K562 (cell line): ENCODE results near the gene UNC5B. TPM values are rescaled to one million over a fixed set of nuclear protein-coding genes. Genes with fewer than 3 reads are reported as not detected.

Source experiments
- ATAC-seq: fragments of 200-7000 bp; cut with Tn5 transposase; 3 replicates; pipeline ENCODE4 v1.9.1; 2020; ENCODE audit warnings: moderate library complexity
- BruUV-seq: library from RNA; stranded (reverse); fragments of 400-500 nt; replicated peaks from 2 replicates; lab custom pipeline; 2021; lab: Mats Ljungman, UMichigan
- CTCF ChIA-PET: fragments of 300-600 bp; formaldehyde crosslinking; extraction: SDS; loops from one replicate; lab custom pipeline; 2021; ENCODE audit warnings: low intra/inter-chr PET ratio; lab: Yijun Ruan, JAX
- POLR2A ChIA-PET: fragments of 300-600, 350-650 bp; sonication (Branson Sonifier 250); formaldehyde crosslinking; extraction: SDS; loops from one replicate; lab custom pipeline; 2021; ENCODE audit warnings: antibody characterized with exemption, inconsistent platforms; lab: Yijun Ruan, JAX
- DNase-seq, 4 experiments: peaks; one replicate each; pipeline versions ENCODE4 v3.0.0 to v3.0.0-alpha.2; 2011 to 2018; ENCODE audit warnings: low spot score in 3 of 4, mixed read lengths in 3 of 4; ENCODE audit errors: extremely low read depth in 1 of 4
- FAIRE-seq: peaks from 2 replicates; lab custom pipeline; 2011; peaks lifted over from hg19 to GRCh38; lab: Jason Lieb, UNC
- H2AFZ ChIP-seq: 2 replicates; pipeline ENCODE4 v1.6.0; 2011; ENCODE audit warnings: low read depth, low read length, control low read depth, inconsistent platforms
- H3K27ac ChIP-seq: fragments of 200-600 bp; 3 replicates; pipeline ENCODE4 v1.8.0; 2011; ENCODE audit warnings: low read depth, mild to moderate bottlenecking, control low read depth, inconsistent platforms, low read length, moderate library complexity, mixed read lengths; ENCODE audit errors: extremely low read depth
- H3K27me3 ChIP-seq, 2 experiments: fragments of 300-600 bp in 1 of 2; 2 replicates in 1 of 2; 3 replicates in 1 of 2; pipeline versions ENCODE4 v1.6.0 to v1.8.0; 2011; ENCODE audit warnings: inconsistent platforms in 2 of 2, low read length in 2 of 2, mild to moderate bottlenecking in 1 of 2, mixed read lengths in 1 of 2, moderate library complexity in 1 of 2; ENCODE audit not compliant: control insufficient read depth in 2 of 2, insufficient read depth in 2 of 2
- H3K36me3 ChIP-seq: fragments of 300-600 bp; 3 replicates; pipeline ENCODE4 v1.8.0; 2011; ENCODE audit warnings: mild to moderate bottlenecking, low read length, inconsistent platforms; ENCODE audit not compliant: control insufficient read depth, insufficient read depth
- H3K4me1 ChIP-seq, 2 experiments: fragments of 200-600 bp in 1 of 2; replicated peaks in 1 of 2; 2 replicates in 1 of 2; 3 replicates in 1 of 2; pipeline versions ENCODE4 v1.5.1 to v1.8.0; 2011; ENCODE audit warnings: inconsistent platforms in 2 of 2, low read length in 2 of 2, mild to moderate bottlenecking in 1 of 2, mixed read lengths in 1 of 2, moderate library complexity in 1 of 2; ENCODE audit not compliant: control insufficient read depth in 2 of 2, insufficient read depth in 2 of 2
- H3K4me2 ChIP-seq: 2 replicates; pipeline ENCODE4 v1.6.1; 2011; ENCODE audit warnings: low read length, control low read depth, inconsistent platforms, mixed read lengths; ENCODE audit not compliant: insufficient read depth
- H3K4me3 ChIP-seq: fragments of 200-600 bp; sonication (generic), shearing (Covaris generic); 2 replicates; pipeline ENCODE4 v1.5.1; 2016; ENCODE audit warnings: control low read depth, inconsistent platforms
- H3K79me2 ChIP-seq: fragments of 200-600 bp; 3 replicates; pipeline ENCODE4 v1.8.0; 2011; ENCODE audit warnings: low read length, inconsistent platforms; ENCODE audit not compliant: control insufficient read depth, insufficient read depth
- H3K9ac ChIP-seq, 2 experiments: 2 replicates each; pipeline versions ENCODE4 v1.6.0 to v1.6.1; 2011; ENCODE audit warnings: low read depth in 2 of 2, low read length in 2 of 2, control low read depth in 1 of 2, inconsistent platforms in 1 of 2, mild to moderate bottlenecking in 1 of 2, mixed read lengths in 1 of 2; ENCODE audit not compliant: insufficient read depth in 1 of 2
- H3K9me1 ChIP-seq: one replicate; pipeline ENCODE4 v1.6.0; 2011; ENCODE audit warnings: inconsistent platforms, mild to moderate bottlenecking, low read length, moderate library complexity; ENCODE audit not compliant: control insufficient read depth, insufficient read depth
- H3K9me3 ChIP-seq: replicated peaks from 2 replicates; pipeline ENCODE4 v1.5.1; 2011; ENCODE audit warnings: low read depth, low read length, inconsistent platforms; ENCODE audit not compliant: control insufficient read depth, insufficient read depth
- H4K20me1 ChIP-seq: replicated peaks from 2 replicates; pipeline ENCODE4 v1.6.1; 2011; ENCODE audit warnings: low read length, inconsistent platforms, mixed read lengths; ENCODE audit not compliant: control insufficient read depth, insufficient read depth
- CTBP1 ChIP-seq: fragments of 450-650 bp; IDR thresholded peaks from 2 replicates; pipeline ENCODE4 v1.6.1; 2016; ENCODE audit warnings: borderline replicate concordance
- ELF2 ChIP-seq: fragments of 250-450 bp; sonication (Bioruptor Pico); IDR thresholded peaks from 2 replicates; pipeline ENCODE4 v1.5.0; 2021; ENCODE audit warnings: mild to moderate bottlenecking
- GABPA ChIP-seq: fragments of 200-800 bp; sonication (Bioruptor generic); conservative IDR thresholded peaks from 2 replicates; pipeline ENCODE4 v1.6.1; 2016; ENCODE audit warnings: low read depth, missing genetic modification characterization, missing compliant biosample characterization
- HCFC1 ChIP-seq: IDR thresholded peaks from 2 replicates; pipeline ENCODE4 v1.6.1; 2012; ENCODE audit warnings: low read depth, low read length, improper control_type of control experiment
- HOXB6 ChIP-seq: fragments of 250-450 bp; sonication (Bioruptor Pico); IDR thresholded peaks from 2 replicates; pipeline ENCODE4 v1.5.1; 2022; ENCODE audit warnings: mild to moderate bottlenecking, borderline replicate concordance
- IFI16 ChIP-seq: fragments of 250-450 bp; sonication (Bioruptor Pico); IDR thresholded peaks from 2 replicates; pipeline ENCODE4 v2.1.2; 2022; ENCODE audit warnings: mild to moderate bottlenecking, inconsistent platforms
- KDM2B ChIP-seq: fragments of 250-450 bp; sonication (Bioruptor Pico); IDR thresholded peaks from 2 replicates; pipeline ENCODE4 v1.8.0; 2021; ENCODE audit warnings: mild to moderate bottlenecking, moderate library complexity
- KDM5B ChIP-seq: fragments of 200-600 bp; sonication (generic); IDR thresholded peaks from 2 replicates; pipeline ENCODE4 v1.6.1; 2012; ENCODE audit warnings: low read depth, mild to moderate bottlenecking, moderate library complexity, low read length, control low read depth, inconsistent platforms; ENCODE audit not compliant: insufficient replicate concordance
- MAZ ChIP-seq, 2 experiments: fragments of 450-650 bp in 1 of 2; sonication (generic) in 1 of 2; formaldehyde crosslinking; IDR thresholded peaks in 1 of 2; conservative IDR thresholded peaks in 1 of 2; 2 replicates each; pipeline versions ENCODE4 v1.4.0 to v1.5.0; 2020; ENCODE audit warnings: mild to moderate bottlenecking in 1 of 2, missing genetic modification reagents in 1 of 2
- RCOR1 ChIP-seq, 2 experiments: IDR thresholded peaks; 2 replicates each; pipeline ENCODE4 v1.6.1; 2012; ENCODE audit warnings: low read depth in 2 of 2, low read length in 2 of 2, borderline replicate concordance in 1 of 2, improper control_type of control experiment in 1 of 2
- SREBF1 ChIP-seq: fragments of 150-350 bp; IDR thresholded peaks from 2 replicates; pipeline ENCODE4 v1.6.1; 2014; ENCODE audit warnings: antibody characterized with exemption, low read depth, low read length, borderline replicate concordance
- TCF3 ChIP-seq: sonication (generic); formaldehyde crosslinking; IDR thresholded peaks from 2 replicates; pipeline ENCODE4 v1.4.0; 2020; ENCODE audit warnings: mild to moderate bottlenecking, missing genetic modification reagents
- ZNF212 ChIP-seq: fragments of 450-650 bp; formaldehyde crosslinking; IDR thresholded peaks from 2 replicates; pipeline ENCODE4 v1.4.0; 2020; ENCODE audit warnings: mild to moderate bottlenecking
- ZNF408 ChIP-seq: fragments of 250-450 bp; sonication (Bioruptor Pico); IDR thresholded peaks from 2 replicates; pipeline ENCODE4 v1.4.0; 2020; ENCODE audit warnings: low read depth, mild to moderate bottlenecking, moderate library complexity
- ZNF431 ChIP-seq: sonication (generic); formaldehyde crosslinking; IDR thresholded peaks from 2 replicates; pipeline ENCODE4 v1.8.0; 2022; ENCODE audit warnings: mild to moderate bottlenecking, missing genetic modification reagents
- WGBS: fragments of 100-300 bp; shearing (Covaris generic); methylation state at CpG from one replicate; pipeline ENCODE4 v1.1.6; 2016; ENCODE audit warnings: low coverage, mixed read lengths; ENCODE audit not compliant: insufficient coverage; ENCODE audit errors: missing lambda C conversion rate; 5-methylcytosine and 5-hydroxymethylcytosine counted together
- in situ Hi-C: fragments of 300-500 bp; cut with MboI; formaldehyde crosslinking; loops from 4 replicates; pipeline ENCODE4 v1.15.0; 2018; ENCODE audit warnings: inconsistent platforms, mixed read lengths
- intact Hi-C: fragments of 100-400 bp; cut with micrococcal nuclease; formaldehyde crosslinking; loops from 2 replicates; pipeline ENCODE4 v1.14.2; 2022
- polyA plus RNA-seq, 8 experiments: library from polyadenylated mRNA; depleted of rRNA in 4 of 8; stranded (reverse) in 5 of 8; unstranded in 3 of 8; fragments of >200 nt; fragmentation: Nextera tagmentation in 2 of 8; fragmentation: Illumina TruSeq in 1 of 8; extraction: Ambion mirVana in 2 of 8; extraction: Trizol in 1 of 8; gene quantifications; 2 replicates each; pipeline versions ENCODE4 v1.2.1 to v1.2.3, GENCODE V29; 2011 to 2014; ENCODE audit warnings: inconsistent platforms in 1 of 8, missing spikeins in 1 of 8
- total RNA-seq, 7 experiments: library from RNA; depleted of rRNA in 6 of 7; stranded (reverse); fragments of >200 nt in 6 of 7; fragmentation: Illumina TruSeq in 2 of 7; extraction: Trizol in 2 of 7; gene quantifications; 2 replicates each; pipeline versions ENCODE4 v1.2.1 to v1.2.3, GENCODE V29; 2011 to 2021; ENCODE audit warnings: low replicate concordance in 1 of 7
- TF ChIP-seq, protein P1 (sequence below), 2 experiments: fragments of 450-650 bp in 1 of 2; sonication (generic) in 1 of 2; formaldehyde crosslinking in 1 of 2; IDR thresholded peaks in 1 of 2; conservative IDR thresholded peaks in 1 of 2; 2 replicates each; pipeline versions ENCODE4 v1.6.1 to v1.8.1; 2016 to 2023; ENCODE audit warnings: mild to moderate bottlenecking in 2 of 2, moderate library complexity in 2 of 2, inconsistent platforms in 1 of 2, missing genetic modification reagents in 1 of 2

Gene UNC5B
- total and polyA plus RNA-seq, 9 of the 15 experiments (the other 6 are each of a cell fraction or from before 2014, with no cell fraction given), result 0.10 to 8.4 (median 2.1) TPM

DNA sequence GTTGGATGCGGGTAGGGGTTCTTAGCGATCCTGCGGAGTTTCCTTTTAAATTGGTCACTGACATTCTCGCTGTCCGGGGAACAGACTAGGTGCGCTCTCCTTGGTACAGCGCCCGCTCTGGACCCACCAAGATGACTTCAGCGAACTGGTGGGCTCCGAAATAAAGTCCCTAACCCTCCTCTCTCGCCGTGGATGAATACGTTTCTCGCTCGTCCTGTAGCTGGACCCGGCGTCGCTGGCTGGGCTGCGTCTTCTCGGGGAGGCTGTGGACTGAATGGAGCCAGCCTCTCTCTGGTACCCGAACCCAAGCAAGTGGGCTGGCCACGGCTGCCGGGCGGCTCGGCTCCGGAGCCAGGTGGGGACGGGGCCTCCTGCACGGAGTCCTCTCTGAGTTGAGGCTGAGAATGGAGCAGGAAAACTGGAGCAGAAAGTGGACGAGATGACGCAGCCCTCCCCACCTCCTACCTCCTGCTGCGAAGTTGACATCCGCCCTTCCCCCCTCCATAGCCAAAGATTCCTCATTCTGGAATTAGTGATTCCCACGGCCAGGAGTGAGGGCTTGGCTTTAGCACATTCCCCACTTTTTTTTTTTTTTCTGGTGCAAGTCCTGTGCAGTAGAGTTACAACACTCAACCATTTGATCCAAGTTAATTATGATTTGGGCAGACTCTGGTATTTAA, 1.5 kb downstream of the UNC5B start:
- Histone ChIP-seq H2AFZ (no peak overlapping the region), H3K27ac (no peak overlapping the region), H3K4me3 (peak overlapping the region; percentile 12; the same call in 1 of the 2 replicates), H3K9me3 (no peaks in the 10 kb centered on the region), H3K9me1 (no peaks in the 10 kb centered on the region), H3K4me1 (peaks cover under 1 to 39% of the 10 kb centered on the region in 2 experiments; a peak in 4 of 5 replicates), H3K27me3 (peaks cover 26 to 77% of the 10 kb centered on the region in 2 experiments; a peak in 4 of 5 replicates), H3K79me2 (no peaks in the 10 kb centered on the region), H3K9ac (no peak overlapping the region), H3K36me3 (no peaks in the 10 kb centered on the region), H3K4me2 (peak overlapping the region; percentile 46), H4K20me1 (peaks cover 25% of the 10 kb centered on the region)
- 10% methylated on average over 33 of the region's 33 CpGs for WGBS
- BruUV-seq, result no TSS peak
- ATAC-seq (no peak), DNase-seq (peak in 1 of 4 experiments; percentile 21), FAIRE-seq (no peak)
- in situ Hi-C loops, result no loop called here
- ChIA-PET CTCF (interaction anchor here (0.6 kb wide), 1 partner anchor 56 kb away, joined by 3 read pairs; no protein-coding TSS in a partner anchor), POLR2A (interaction anchor here (0.6 kb wide), 2 partner anchors 17 to 810 kb away, joined by 3 to 4 read pairs; partner anchors contain the start of gene EIF4EBP2)
- intact Hi-C loops, result loop anchor here (2.0 kb wide), 1 partner anchor 53 kb away; no protein-coding TSS in a partner anchor
- TF ChIP-seq SREBF1 (no peak), ZNF431 (CRISPR knock-in tag) (no peak), CTBP1 (peak; percentile 54; the same call in 1 of the 2 replicates), HOXB6 (CRISPR knock-in tag) (no peak), HCFC1 (no peak), MAZ (CRISPR knock-in tag; conservative IDR thresholded peaks at IDR 0.05 in 1 of 2, IDR thresholded peaks at IDR 0.05 in 1 of 2) (peak; percentile 23 to 42; a peak in 3 of 4 replicates), ELF2 (CRISPR knock-in tag) (no peak), IFI16 (CRISPR knock-in tag) (no peak), KDM2B (no peak), ZNF408 (no peak), RCOR1 (IDR thresholded peaks at IDR 0.05; ENCODE audit: borderline replicate concordance in 1 of 2, low read depth in 2 of 2, low read length in 2 of 2) (0 out of 4 replicates have a peak, but pooled peaks of 1 of the 2 experiments have one; percentile 11), ZNF212 (no peak), KDM5B (peak; percentile 29), TCF3 (CRISPR knock-in tag) (no peak), GABPA (tag) (no peak)
- TF ChIP-seq, protein P1, sequence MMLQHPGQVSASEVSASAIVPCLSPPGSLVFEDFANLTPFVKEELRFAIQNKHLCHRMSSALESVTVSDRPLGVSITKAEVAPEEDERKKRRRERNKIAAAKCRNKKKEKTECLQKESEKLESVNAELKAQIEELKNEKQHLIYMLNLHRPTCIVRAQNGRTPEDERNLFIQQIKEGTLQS (IDR thresholded peaks at IDR 0.05), result 0 out of 2 replicates have a peak, but pooled peaks have one; percentile 7
- TF ChIP-seq, protein P1 (CRISPR knock-in tag; conservative IDR thresholded peaks at IDR 0.05), result no peak
